ENCODE data around the gene ZNF10. TPM values are rescaled to one million over a fixed set of nuclear protein-coding genes. Genes with fewer than 3 reads are reported as not detected.

The ZNF10 gene
- total RNA-seq, 2 experiments from 2014 or later: 7.1 to 8.0 TPM

Other genes with a start within 250 kb of the ZNF10 start
- gene CHFR, start 243.0 kb upstream of the ZNF10 start, total RNA-seq (2014; rRNA removed; shearing (Covaris generic)): 25.4 and 38.2 TPM in 2 replicates
- 55.9 and 66.7 TPM in 2 replicates for gene CHFR, start 243.0 kb upstream of the ZNF10 start, total RNA-seq (2022)
- 6.6 and 7.1 TPM in 2 replicates for gene ZNF605, start 174.3 kb upstream of the ZNF10 start, total RNA-seq (2014; rRNA removed; shearing (Covaris generic))
- 13.9 and 16.3 TPM in 2 replicates for gene ZNF605, start 174.3 kb upstream of the ZNF10 start, total RNA-seq (2022)
- 12.5 and 15.7 TPM in 2 replicates for gene ZNF26, start 144.3 kb upstream of the ZNF10 start, total RNA-seq (2014; rRNA removed; shearing (Covaris generic))
- gene ZNF26, start 144.3 kb upstream of the ZNF10 start, total RNA-seq (2022): 18.2 and 22.2 TPM in 2 replicates
- 22.1 and 26.9 TPM in 2 replicates for gene ZNF84, start 93.1 kb upstream of the ZNF10 start, total RNA-seq (2014; rRNA removed; shearing (Covaris generic))
- 37.9 and 40.9 TPM in 2 replicates for gene ZNF84, start 93.1 kb upstream of the ZNF10 start, total RNA-seq (2022)
- 13.4 and 16.3 TPM in 2 replicates for gene ZNF140, start 49.7 kb upstream of the ZNF10 start, total RNA-seq (2014; rRNA removed; shearing (Covaris generic))
- 13.1 and 15.7 TPM in 2 replicates for gene ZNF140, start 49.7 kb upstream of the ZNF10 start, total RNA-seq (2022)
- 3.1 and 3.2 TPM in 2 replicates for gene ZNF891, start 353 bp upstream of the ZNF10 start, total RNA-seq (2014; rRNA removed; shearing (Covaris generic))
- gene ZNF891, start 353 bp upstream of the ZNF10 start, total RNA-seq (2022): 5.0 and 5.9 TPM in 2 replicates
- gene ZNF268, start 50.9 kb downstream of the ZNF10 start, total RNA-seq (2014; rRNA removed; shearing (Covaris generic)): 7.7 and 19.1 TPM in 2 replicates
- gene ZNF268, start 50.9 kb downstream of the ZNF10 start, total RNA-seq (2022): 17.9 and 21.4 TPM in 2 replicates
- gene ANHX, start 105.2 kb downstream of the ZNF10 start, total RNA-seq (2014; rRNA removed; shearing (Covaris generic)): not detected in 2 replicates
- not detected in 2 replicates for gene ANHX, start 105.2 kb downstream of the ZNF10 start, total RNA-seq (2022)